ENCODE data around the gene CDK2AP2. TPM values are rescaled to one million over a fixed set of nuclear protein-coding genes. Genes with fewer than 3 reads are reported as not detected.
"Not testable (repeated sequence)": the region's sequence is repeated elsewhere in the genome, so short reads cannot be mapped to it uniquely, and the experiment has no call there.

Gene CDK2AP2
- 7.9 TPM for total RNA-seq
- polyA plus RNA-seq (ENCODE audit: insufficient read depth in 1 of 8, insufficient read length in 8 of 8, low replicate concordance in 1 of 8): 10 to 100 TPM; 18.2 to 25.4 (median 19.6) TPM
- long read RNA-seq, donor 1, transcript CDK2AP2-201 (4 exons, 1,378 nt): major isoform, 5 of 7 reads
- long read RNA-seq, donor 1, partial matches to known transcripts: 0 of 7 reads
- long read RNA-seq, donor 1, other reads (novel, unspliced or antisense): 0 of 7 reads
- long read RNA-seq, donor 2, partial matches to known transcripts: 0 of 1 reads
- long read RNA-seq, donor 2, other reads (novel, unspliced or antisense): 0 of 1 reads
- long read RNA-seq, donor 3, transcript CDK2AP2-201 (4 exons, 1,378 nt): major isoform, 15 of 21 reads
- long read RNA-seq, donor 3, partial matches to known transcripts: 0 of 21 reads
- long read RNA-seq, donor 3, other reads (novel, unspliced or antisense): 0 of 21 reads
- long read RNA-seq, donor 4, transcript CDK2AP2-201 (4 exons, 1,378 nt): major isoform, 13 of 14 reads
- long read RNA-seq, donor 4, partial matches to known transcripts: 0 of 14 reads
- long read RNA-seq, donor 4, other reads (novel, unspliced or antisense): 0 of 14 reads
- long read RNA-seq, donor 5, transcript CDK2AP2-201 (4 exons, 1,378 nt): major isoform, 15 of 20 reads
- long read RNA-seq, donor 5, partial matches to known transcripts: 0 of 20 reads
- long read RNA-seq, donor 5, other reads (novel, unspliced or antisense): 0 of 20 reads
- long read RNA-seq, donor 6, transcript CDK2AP2-201 (4 exons, 1,378 nt): major isoform, 16 of 18 reads
- long read RNA-seq, donor 6, partial matches to known transcripts: 0 of 18 reads
- long read RNA-seq, donor 6, other reads (novel, unspliced or antisense): 0 of 18 reads
- long read RNA-seq, donor 7, transcript CDK2AP2-201 (4 exons, 1,378 nt): major isoform, 16 of 18 reads
- long read RNA-seq, donor 7, partial matches to known transcripts: 0 of 18 reads
- long read RNA-seq, donor 7, other reads (novel, unspliced or antisense): 0 of 18 reads
- long read RNA-seq, donor 8, transcript CDK2AP2-201 (4 exons, 1,378 nt): major isoform, 9 of 11 reads
- long read RNA-seq, donor 8, partial matches to known transcripts: 0 of 11 reads
- long read RNA-seq, donor 8, other reads (novel, unspliced or antisense): 0 of 11 reads
- long read RNA-seq, donor 9, transcript CDK2AP2-201 (4 exons, 1,378 nt): major isoform, 11 of 13 reads
- long read RNA-seq, donor 9, partial matches to known transcripts: 0 of 13 reads
- long read RNA-seq, donor 9, other reads (novel, unspliced or antisense): 0 of 13 reads
- long read RNA-seq, donor 10, transcript CDK2AP2-201 (4 exons, 1,378 nt): major isoform, 15 of 16 reads
- long read RNA-seq, donor 10, partial matches to known transcripts: 0 of 16 reads
- long read RNA-seq, donor 10, other reads (novel, unspliced or antisense): 0 of 16 reads
- long read RNA-seq, donor 11, transcript CDK2AP2-201 (4 exons, 1,378 nt): major isoform, 11 of 12 reads
- long read RNA-seq, donor 11, partial matches to known transcripts: 0 of 12 reads
- long read RNA-seq, donor 11, other reads (novel, unspliced or antisense): 0 of 12 reads

- Histone ChIP-seq H3K9me3 (replicated peaks; ENCODE audit: control insufficient read depth, low read depth, low read length) (no peaks in the 10 kb centered on the region), H3K36me3 (ENCODE audit: control insufficient read depth, insufficient read depth, low read length) (peaks cover 7% of the 10 kb centered on the region), H3K4me1 (ENCODE audit: control insufficient read depth, insufficient read depth, low read length) (peaks cover 47% of the 10 kb centered on the region), H3K4me3 (ENCODE audit: low read length) (peak within 1 kb of the TSS; percentile 87), H3K27me3 (ENCODE audit: control insufficient read depth, insufficient read depth, low read length) (peaks cover 25% of the 10 kb centered on the region), H3K27ac (ENCODE audit: low read length) (peak within 1 kb of the TSS; percentile 97)
- WGBS (ENCODE audit: insufficient coverage): under 1% methylated on average over 56 of the region's 57 CpGs
- peak; percentile 99 for DNase-seq
Observed at GRCh38 chr11:67507864-67508485, at the start of gene CDK2AP2. CDK2AP2 (minus strand) TSS chr11:67508162; CDS start chr11:67508082, 80 bp downstream.

GRCh38 chr11:67556244-67556643, 48.3 kb upstream of the CDK2AP2 start:
- Histone ChIP-seq H3K27ac (ENCODE audit: low read length) (no peak overlapping the region), H3K9me3 (replicated peaks; ENCODE audit: control insufficient read depth, low read depth, low read length) (no peaks in the 10 kb centered on the region), H3K27me3 (ENCODE audit: control insufficient read depth, insufficient read depth, low read length) (peaks cover 2% of the 10 kb centered on the region), H3K4me3 (ENCODE audit: low read length) (no peak overlapping the region), H3K36me3 (ENCODE audit: control insufficient read depth, insufficient read depth, low read length) (no peaks in the 10 kb centered on the region), H3K4me1 (ENCODE audit: control insufficient read depth, insufficient read depth, low read length) (peaks cover 11% of the 10 kb centered on the region)
- 77% methylated on average over 3 of the region's 3 CpGs for WGBS (ENCODE audit: insufficient coverage)
- no peak for DNase-seq

GRCh38 chr11:67551697-67552096, 43.7 kb upstream of the CDK2AP2 start:
- H3K9me3 ChIP-seq (replicated peaks; ENCODE audit: control insufficient read depth, low read depth, low read length); H3K27me3 ChIP-seq (ENCODE audit: control insufficient read depth, insufficient read depth, low read length); DNase-seq; H3K36me3 ChIP-seq (ENCODE audit: control insufficient read depth, insufficient read depth, low read length); H3K27ac ChIP-seq (ENCODE audit: low read length); H3K4me1 ChIP-seq (ENCODE audit: control insufficient read depth, insufficient read depth, low read length); H3K4me3 ChIP-seq (ENCODE audit: low read length): not testable (repeated sequence)

GRCh38 chr11:67551127-67551526, 43.2 kb upstream of the CDK2AP2 start:
- DNase-seq: no peak
- peaks cover 5% of the 10 kb centered on the region for H3K4me1 ChIP-seq (ENCODE audit: control insufficient read depth, insufficient read depth, low read length)
- H3K27me3 ChIP-seq (ENCODE audit: control insufficient read depth, insufficient read depth, low read length): peaks cover 2% of the 10 kb centered on the region
- H3K27ac ChIP-seq (ENCODE audit: low read length): no peak overlapping the region
- H3K4me3 ChIP-seq (ENCODE audit: low read length): no peak overlapping the region
- H3K36me3 ChIP-seq (ENCODE audit: control insufficient read depth, insufficient read depth, low read length): no peaks in the 10 kb centered on the region
- no peaks in the 10 kb centered on the region for H3K9me3 ChIP-seq (replicated peaks; ENCODE audit: control insufficient read depth, low read depth, low read length)

- Histone ChIP-seq H3K4me1 (ENCODE audit: control insufficient read depth, insufficient read depth, low read length) (peaks cover 19% of the 10 kb centered on the region), H3K27me3 (ENCODE audit: control insufficient read depth, insufficient read depth, low read length) (no peaks in the 10 kb centered on the region), H3K36me3 (ENCODE audit: control insufficient read depth, insufficient read depth, low read length) (no peaks in the 10 kb centered on the region), H3K9me3 (replicated peaks; ENCODE audit: control insufficient read depth, low read depth, low read length) (no peaks in the 10 kb centered on the region), H3K27ac (ENCODE audit: low read length) (no peak overlapping the region), H3K4me3 (ENCODE audit: low read length) (no peak overlapping the region)
- DNase-seq: no peak
- 86% methylated on average over 6 of the region's 9 CpGs for WGBS (ENCODE audit: insufficient coverage)
Observed at GRCh38 chr11:67548555-67549110, 40.7 kb upstream of the CDK2AP2 start.

- not testable (repeated sequence) for H3K36me3 ChIP-seq (ENCODE audit: control insufficient read depth, insufficient read depth, low read length); H3K4me3 ChIP-seq (ENCODE audit: low read length); DNase-seq; H3K27ac ChIP-seq (ENCODE audit: low read length); H3K27me3 ChIP-seq (ENCODE audit: control insufficient read depth, insufficient read depth, low read length); H3K9me3 ChIP-seq (replicated peaks; ENCODE audit: control insufficient read depth, low read depth, low read length)
- no CpG with 5 or more reads among the region's 4 CpGs for WGBS (ENCODE audit: insufficient coverage)
- H3K4me1 ChIP-seq (ENCODE audit: control insufficient read depth, insufficient read depth, low read length): peaks cover 19% of the 10 kb centered on the region
Observed at GRCh38 chr11:67548112-67548511, 40.1 kb upstream of the CDK2AP2 start.

GRCh38 chr11:67545280-67545679, 37.3 kb upstream of the CDK2AP2 start:
- no peaks in the 10 kb centered on the region for H3K9me3 ChIP-seq (replicated peaks; ENCODE audit: control insufficient read depth, low read depth, low read length)
- no peaks in the 10 kb centered on the region for H3K36me3 ChIP-seq (ENCODE audit: control insufficient read depth, insufficient read depth, low read length)
- 33% methylated on average over 7 of the region's 8 CpGs for WGBS (ENCODE audit: insufficient coverage)
- H3K4me1 ChIP-seq (ENCODE audit: control insufficient read depth, insufficient read depth, low read length): peaks cover 19% of the 10 kb centered on the region
- peak; percentile 51 for DNase-seq
- no peaks in the 10 kb centered on the region for H3K27me3 ChIP-seq (ENCODE audit: control insufficient read depth, insufficient read depth, low read length)
- no peak overlapping the region for H3K4me3 ChIP-seq (ENCODE audit: low read length)
- peak overlapping the region; percentile 36 for H3K27ac ChIP-seq (ENCODE audit: low read length)

- H3K4me3 ChIP-seq (ENCODE audit: low read length): no peak overlapping the region
- WGBS (ENCODE audit: insufficient coverage): 51% methylated on average over 7 of the region's 10 CpGs
- peaks cover 19% of the 10 kb centered on the region for H3K4me1 ChIP-seq (ENCODE audit: control insufficient read depth, insufficient read depth, low read length)
- no peaks in the 10 kb centered on the region for H3K36me3 ChIP-seq (ENCODE audit: control insufficient read depth, insufficient read depth, low read length)
- H3K27ac ChIP-seq (ENCODE audit: low read length): peak overlapping the region; percentile 36
- no peaks in the 10 kb centered on the region for H3K9me3 ChIP-seq (replicated peaks; ENCODE audit: control insufficient read depth, low read depth, low read length)
- peak; percentile 66 for DNase-seq
- no peaks in the 10 kb centered on the region for H3K27me3 ChIP-seq (ENCODE audit: control insufficient read depth, insufficient read depth, low read length)
Observed at GRCh38 chr11:67544616-67545242, 36.8 kb upstream of the CDK2AP2 start.

- H3K9me3 ChIP-seq (replicated peaks; ENCODE audit: control insufficient read depth, low read depth, low read length): no peaks in the 10 kb centered on the region
- no peak for DNase-seq
- H3K4me1 ChIP-seq (ENCODE audit: control insufficient read depth, insufficient read depth, low read length): peaks cover 19% of the 10 kb centered on the region
- H3K36me3 ChIP-seq (ENCODE audit: control insufficient read depth, insufficient read depth, low read length): no peaks in the 10 kb centered on the region
- H3K27ac ChIP-seq (ENCODE audit: low read length): no peak overlapping the region
- no peak overlapping the region for H3K4me3 ChIP-seq (ENCODE audit: low read length)
- H3K27me3 ChIP-seq (ENCODE audit: control insufficient read depth, insufficient read depth, low read length): no peaks in the 10 kb centered on the region
- WGBS (ENCODE audit: insufficient coverage): 65% methylated on average over 2 of the region's 2 CpGs
Observed at GRCh38 chr11:67543585-67543984, 35.6 kb upstream of the CDK2AP2 start.
